Prostate gland (tissue), 2 donors: Measurements from ENCODE around the gene MECP2.

Experiments used
- CTCF ChIP-seq, 4 experiments: fragments of 200-600 bp in 2 of 4; fragments of 450-650 bp in 2 of 4; sonication (generic) in 2 of 4; IDR thresholded peaks; 1 replicate in 3 of 4; 2 replicates in 1 of 4; pipeline ENCODE4 v1.5.1; 2016 to 2019; ENCODE audit warnings: antibody characterized with exemption in 4 of 4, mild to moderate bottlenecking in 2 of 4, moderate library complexity in 2 of 4
- POLR2A ChIP-seq: fragments of 450-650 bp; IDR thresholded peaks from one replicate; pipeline ENCODE4 v1.6.1; 2016; ENCODE audit warnings: antibody characterized with exemption, mild to moderate bottlenecking
- POLR2AphosphoS5 ChIP-seq: sonication (generic); formaldehyde crosslinking; IDR thresholded peaks from one replicate; pipeline ENCODE4 v1.6.1; 2017; ENCODE audit warnings: antibody characterized with exemption

DNA sequence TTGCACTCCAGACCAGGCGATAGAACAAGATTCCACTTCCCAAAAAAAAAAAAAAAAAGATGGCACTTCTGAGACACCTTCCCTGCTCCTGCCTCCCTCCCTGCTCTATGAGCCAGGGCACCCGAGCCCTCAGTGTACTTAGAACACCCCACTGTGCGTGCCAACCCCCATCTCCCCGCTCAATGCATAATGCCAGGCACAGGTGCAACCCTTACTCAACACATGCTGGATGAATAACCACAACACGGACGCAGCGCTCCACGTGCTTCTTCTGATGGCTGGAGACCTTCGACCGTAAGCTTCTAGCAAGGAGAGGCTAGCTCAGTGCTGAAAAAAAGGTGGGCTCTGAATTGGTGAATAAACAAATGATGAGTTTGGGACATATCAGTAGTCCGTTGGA lies 57.9 kb downstream of the MECP2 start:
- TF ChIP-seq POLR2A: no peak
- TF ChIP-seq CTCF (IDR thresholded peaks at IDR 0.05): no peak
- no peak for TF ChIP-seq POLR2AphosphoS5
